Measurements from ENCODE around the gene HMGN3. TPM values are rescaled to one million over a fixed set of nuclear protein-coding genes. Genes with fewer than 3 reads are reported as not detected.

Gene HMGN3
- total RNA-seq, 1 experiment from 2014 or later = 151 TPM

DNA sequence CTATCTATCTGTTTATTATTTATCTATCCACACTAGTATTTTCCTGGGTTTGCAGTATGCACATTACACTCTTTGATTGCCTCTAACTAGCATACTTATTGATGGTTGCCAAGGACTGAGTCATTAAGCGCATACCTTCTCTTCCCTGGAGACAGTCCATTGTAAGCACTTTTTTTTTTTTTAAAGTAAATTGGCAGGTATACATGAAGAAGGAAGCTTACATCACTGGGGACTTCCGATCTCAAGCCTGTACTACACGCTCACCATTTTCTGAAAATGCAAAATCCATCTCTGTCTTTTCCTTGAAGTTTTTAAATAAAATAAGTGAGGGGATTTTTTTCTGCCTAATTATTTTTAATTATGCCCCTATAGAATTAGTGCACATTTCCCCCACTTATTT, 63.5 kb downstream of the HMGN3 start (continued):
- TF ChIP-seq FOXP1 (CRISPR knock-in tag; IDR thresholded peaks at IDR 0.05; ENCODE audit: borderline replicate concordance) (no peak), ATF1 (CRISPR knock-in tag; IDR thresholded peaks at IDR 0.05) (no peak)
- TF ChIP-seq, protein P1, sequence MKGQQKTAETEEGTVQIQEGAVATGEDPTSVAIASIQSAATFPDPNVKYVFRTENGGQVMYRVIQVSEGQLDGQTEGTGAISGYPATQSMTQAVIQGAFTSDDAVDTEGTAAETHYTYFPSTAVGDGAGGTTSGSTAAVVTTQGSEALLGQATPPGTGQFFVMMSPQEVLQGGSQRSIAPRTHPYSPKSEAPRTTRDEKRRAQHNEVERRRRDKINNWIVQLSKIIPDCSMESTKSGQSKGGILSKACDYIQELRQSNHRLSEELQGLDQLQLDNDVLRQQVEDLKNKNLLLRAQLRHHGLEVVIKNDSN (CRISPR knock-in tag; IDR thresholded peaks at IDR 0.05) = no peak

- no peak for TF ChIP-seq ZNF396 (CRISPR knock-in tag; IDR thresholded peaks at IDR 0.05; ENCODE audit: borderline replicate concordance)
- Mint-ChIP-seq H3K4me3 (no peak overlapping the region), H3K27ac (peak overlapping the region; percentile 21)
Observed at GRCh38 chr6:79170431-79170830, 64.1 kb downstream of the HMGN3 start.

GRCh38 chr6:79168695-79168980, 65.8 kb downstream of the HMGN3 start:
- no peak for DNase-seq (ENCODE audit: low spot score)
- ChIA-PET POLR2A (no interaction called here), CTCF (no interaction called here)
- H3K27ac Mint-ChIP-seq = no peak overlapping the region
- TF ChIP-seq GABPB1 (CRISPR knock-in tag; IDR thresholded peaks at IDR 0.05) (no peak), FOXJ3 (CRISPR knock-in tag; IDR thresholded peaks at IDR 0.05; ENCODE audit: borderline replicate concordance) (no peak), RORB (CRISPR knock-in tag; IDR thresholded peaks at IDR 0.05) (no peak), TP53 (CRISPR knock-in tag; IDR thresholded peaks at IDR 0.05) (no peak), ZNF423 (CRISPR knock-in tag; IDR thresholded peaks at IDR 0.05) (no peak), SMAD4 (CRISPR knock-in tag; IDR thresholded peaks at IDR 0.05) (no peak)
- no peaks in the 10 kb centered on the region for H3K36me3 Mint-ChIP-seq
- ATAC-seq = no peak
- peaks cover 18% of the 10 kb centered on the region for H3K4me1 Mint-ChIP-seq
- H3K9me3 Mint-ChIP-seq = no peaks in the 10 kb centered on the region
- no peaks in the 10 kb centered on the region for H3K27me3 Mint-ChIP-seq (ENCODE audit: low read depth)
- H3K4me3 Mint-ChIP-seq = no peak overlapping the region

More at GRCh38 chr6:79170431-79170830, 64.1 kb downstream of the HMGN3 start:
- Mint-ChIP-seq H3K4me1 (peaks cover 22% of the 10 kb centered on the region), H3K9me3 (no peaks in the 10 kb centered on the region), H3K27me3 (ENCODE audit: low read depth) (no peaks in the 10 kb centered on the region), H3K36me3 (no peaks in the 10 kb centered on the region)
- ATAC-seq (peak; percentile 32), DNase-seq (ENCODE audit: low spot score) (no peak)
- POLR2A ChIA-PET = no interaction called here
- CTCF ChIA-PET = no interaction called here

DNA sequence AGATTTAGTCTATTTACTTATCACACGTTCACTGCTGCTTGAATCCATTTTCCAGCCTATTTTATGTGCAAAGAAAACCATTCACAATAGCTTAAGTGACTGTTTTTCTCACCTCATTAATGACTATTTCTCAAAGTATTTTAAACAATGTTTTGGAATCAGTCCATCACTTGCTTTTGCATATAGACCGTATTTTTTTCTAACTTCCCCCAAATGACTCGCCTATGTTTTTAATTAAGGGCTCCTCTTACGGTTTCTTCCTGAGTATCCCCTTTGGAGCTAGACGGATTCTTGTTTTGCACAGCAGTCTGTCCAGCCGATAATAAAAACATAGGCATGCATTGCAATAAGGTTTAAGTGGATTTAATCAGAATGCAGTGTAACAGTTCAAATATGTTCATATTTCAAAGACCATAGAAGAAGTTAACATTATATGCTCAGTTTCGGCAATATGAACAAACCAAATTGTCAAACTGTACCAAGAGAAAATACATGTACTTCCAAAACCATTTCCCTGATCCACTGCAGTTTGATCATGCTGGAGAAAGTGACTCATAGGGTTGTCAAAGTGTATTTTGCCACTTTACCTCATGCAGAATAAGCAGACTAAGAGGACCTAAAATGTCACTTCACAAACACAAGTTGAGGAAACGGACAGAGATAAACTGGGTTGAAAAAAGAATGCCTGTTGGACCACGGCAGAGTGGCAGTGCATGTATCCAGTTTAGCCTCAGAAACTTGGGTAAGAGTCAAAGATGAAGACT, 66.4 kb downstream of the HMGN3 start:
- Mint-ChIP-seq H3K36me3 (no peaks in the 10 kb centered on the region), H3K4me1 (peaks cover 15% of the 10 kb centered on the region), H3K4me3 (no peak overlapping the region), H3K9me3 (no peaks in the 10 kb centered on the region), H3K27ac (no peak overlapping the region), H3K27me3 (ENCODE audit: low read depth) (no peaks in the 10 kb centered on the region)
- DNase-seq (ENCODE audit: low spot score) = no peak
- ChIA-PET CTCF (no interaction called here), POLR2A (no interaction called here)
- no peak for ATAC-seq
- TF ChIP-seq MXD4 (CRISPR knock-in tag; IDR thresholded peaks at IDR 0.05; ENCODE audit: borderline replicate concordance) = no peak
- no peak for TF ChIP-seq EMX1 (CRISPR knock-in tag; IDR thresholded peaks at IDR 0.05)
- TF ChIP-seq, protein P2, sequence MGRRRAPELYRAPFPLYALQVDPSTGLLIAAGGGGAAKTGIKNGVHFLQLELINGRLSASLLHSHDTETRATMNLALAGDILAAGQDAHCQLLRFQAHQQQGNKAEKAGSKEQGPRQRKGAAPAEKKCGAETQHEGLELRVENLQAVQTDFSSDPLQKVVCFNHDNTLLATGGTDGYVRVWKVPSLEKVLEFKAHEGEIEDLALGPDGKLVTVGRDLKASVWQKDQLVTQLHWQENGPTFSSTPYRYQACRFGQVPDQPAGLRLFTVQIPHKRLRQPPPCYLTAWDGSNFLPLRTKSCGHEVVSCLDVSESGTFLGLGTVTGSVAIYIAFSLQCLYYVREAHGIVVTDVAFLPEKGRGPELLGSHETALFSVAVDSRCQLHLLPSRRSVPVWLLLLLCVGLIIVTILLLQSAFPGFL (CRISPR knock-in tag; IDR thresholded peaks at IDR 0.05; ENCODE audit: borderline replicate concordance) = no peak
- no peak for TF ChIP-seq RORB (CRISPR knock-in tag; IDR thresholded peaks at IDR 0.05)
- TF ChIP-seq, protein P3, sequence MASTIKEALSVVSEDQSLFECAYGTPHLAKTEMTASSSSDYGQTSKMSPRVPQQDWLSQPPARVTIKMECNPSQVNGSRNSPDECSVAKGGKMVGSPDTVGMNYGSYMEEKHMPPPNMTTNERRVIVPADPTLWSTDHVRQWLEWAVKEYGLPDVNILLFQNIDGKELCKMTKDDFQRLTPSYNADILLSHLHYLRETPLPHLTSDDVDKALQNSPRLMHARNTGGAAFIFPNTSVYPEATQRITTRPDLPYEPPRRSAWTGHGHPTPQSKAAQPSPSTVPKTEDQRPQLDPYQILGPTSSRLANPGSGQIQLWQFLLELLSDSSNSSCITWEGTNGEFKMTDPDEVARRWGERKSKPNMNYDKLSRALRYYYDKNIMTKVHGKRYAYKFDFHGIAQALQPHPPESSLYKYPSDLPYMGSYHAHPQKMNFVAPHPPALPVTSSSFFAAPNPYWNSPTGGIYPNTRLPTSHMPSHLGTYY (CRISPR knock-in tag; IDR thresholded peaks at IDR 0.05) = no peak
- no peak for TF ChIP-seq ZNF121 (CRISPR knock-in tag; IDR thresholded peaks at IDR 0.05)
- TF ChIP-seq ARID4B (CRISPR knock-in tag; IDR thresholded peaks at IDR 0.05; ENCODE audit: borderline replicate concordance) = no peak
